ENCODE results near the gene GMCL2. TPM values are rescaled to one million over a fixed set of nuclear protein-coding genes. Genes with fewer than 3 reads are reported as not detected.
A peak's percentile ranks its signal among the peaks of the same experiment; 100 is the strongest.

The GMCL2 gene
- polyA plus RNA-seq, 1 donor (not counting 4 experiments of a cell fraction or from before 2014, with no cell fraction given), result not detected

DNA sequence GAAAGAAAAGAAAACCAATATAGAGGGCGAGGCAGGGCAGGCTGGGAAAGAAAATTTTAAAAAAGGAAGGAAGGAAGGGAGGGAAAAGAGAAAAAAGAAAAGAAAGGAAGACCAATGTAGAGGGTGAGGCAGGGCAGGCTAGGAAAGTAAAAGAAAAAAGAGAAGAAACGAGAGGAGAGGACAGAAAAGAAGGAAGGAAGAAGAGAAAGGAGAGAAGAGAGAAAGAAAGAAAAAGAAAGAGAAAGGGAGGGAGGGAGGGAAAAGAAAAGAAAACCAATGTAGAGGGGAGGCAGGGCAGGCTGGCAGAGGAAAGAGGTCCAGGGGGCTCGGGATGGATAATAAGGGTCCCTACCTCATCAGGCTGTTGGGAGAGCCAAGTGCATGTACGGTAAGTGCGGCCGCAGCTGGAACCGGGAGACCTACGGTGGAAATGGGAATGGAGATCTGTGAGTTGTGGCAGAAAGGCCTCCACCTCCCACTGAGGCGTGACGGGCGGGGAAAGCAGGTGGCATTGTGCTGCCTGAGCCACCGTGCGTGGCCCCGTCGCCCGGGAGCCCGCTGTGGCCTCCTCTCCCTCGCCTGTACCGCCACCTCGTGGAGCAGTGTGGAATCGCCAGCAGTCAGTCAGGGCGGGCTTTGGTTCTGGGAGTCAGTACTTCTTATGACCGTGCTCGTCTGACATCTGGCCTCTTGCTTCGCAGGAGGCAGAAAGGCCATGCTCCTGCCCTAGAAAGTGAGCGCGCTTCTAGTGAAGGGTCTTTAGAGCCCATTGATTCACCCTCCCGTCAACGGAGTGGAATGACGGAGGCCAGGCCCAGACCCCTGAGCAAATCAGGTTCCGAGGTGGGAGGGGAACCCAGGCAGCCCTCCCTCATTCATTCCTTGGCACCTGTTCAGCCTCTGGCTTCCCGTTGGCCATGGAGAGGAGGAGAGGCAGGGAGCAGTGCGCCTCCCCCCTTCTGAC, 23.1 kb downstream of the GMCL2 start:
- FAIRE-seq (no peak), DNase-seq (ENCODE audit: low read depth, low spot score) (no peak)
- no peaks in the 10 kb centered on the region for H3K9me1 ChIP-seq (ENCODE audit: control insufficient read depth, extremely low read depth, insufficient read depth, low read length)
- H3K27ac ChIP-seq (ENCODE audit: control insufficient read depth, insufficient read depth, low read length), result no peak overlapping the region
- no peaks in the 10 kb centered on the region for H3K9me3 ChIP-seq (ENCODE audit: control insufficient read depth, low read depth, low read length)
- dilution Hi-C loops (cut with MboI; ENCODE audit: extremely low pct_ligation_motif_present, low sequenced_read_pairs), result no loop called here
- H3K4me2 ChIP-seq (ENCODE audit: control insufficient read depth, extremely low read depth, insufficient read depth, low read depth, low read length), result peak overlapping the region; percentile 22
- H4K20me1 ChIP-seq (ENCODE audit: control insufficient read depth, extremely low read depth, insufficient read depth, low read length), result no peaks in the 10 kb centered on the region
- H3K27me3 ChIP-seq (ENCODE audit: control insufficient read depth, extremely low read depth, insufficient read depth, low read length), result peaks cover 4% of the 10 kb centered on the region
- peak overlapping the region; percentile 62 for H2AFZ ChIP-seq (ENCODE audit: control insufficient read depth, low read length)
- H3K9ac ChIP-seq (ENCODE audit: control insufficient read depth, extremely low read depth, insufficient read depth, low read length), result no peak overlapping the region
- H3K79me2 ChIP-seq (ENCODE audit: control insufficient read depth, insufficient read depth, low read length), result no peaks in the 10 kb centered on the region
- no peak overlapping the region for H3K4me3 ChIP-seq (ENCODE audit: control insufficient read depth in 2 of 3, extremely low read depth in 1 of 3, insufficient read depth in 2 of 3, low read depth in 1 of 3, low read length in 3 of 3)
- TF ChIP-seq, protein P1, sequence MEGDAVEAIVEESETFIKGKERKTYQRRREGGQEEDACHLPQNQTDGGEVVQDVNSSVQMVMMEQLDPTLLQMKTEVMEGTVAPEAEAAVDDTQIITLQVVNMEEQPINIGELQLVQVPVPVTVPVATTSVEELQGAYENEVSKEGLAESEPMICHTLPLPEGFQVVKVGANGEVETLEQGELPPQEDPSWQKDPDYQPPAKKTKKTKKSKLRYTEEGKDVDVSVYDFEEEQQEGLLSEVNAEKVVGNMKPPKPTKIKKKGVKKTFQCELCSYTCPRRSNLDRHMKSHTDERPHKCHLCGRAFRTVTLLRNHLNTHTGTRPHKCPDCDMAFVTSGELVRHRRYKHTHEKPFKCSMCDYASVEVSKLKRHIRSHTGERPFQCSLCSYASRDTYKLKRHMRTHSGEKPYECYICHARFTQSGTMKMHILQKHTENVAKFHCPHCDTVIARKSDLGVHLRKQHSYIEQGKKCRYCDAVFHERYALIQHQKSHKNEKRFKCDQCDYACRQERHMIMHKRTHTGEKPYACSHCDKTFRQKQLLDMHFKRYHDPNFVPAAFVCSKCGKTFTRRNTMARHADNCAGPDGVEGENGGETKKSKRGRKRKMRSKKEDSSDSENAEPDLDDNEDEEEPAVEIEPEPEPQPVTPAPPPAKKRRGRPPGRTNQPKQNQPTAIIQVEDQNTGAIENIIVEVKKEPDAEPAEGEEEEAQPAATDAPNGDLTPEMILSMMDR (optimal IDR thresholded peaks at IDR 0.05 in 1 of 3, IDR thresholded peaks at IDR 0.05 in 1 of 3, conservative IDR thresholded peaks at IDR 0.05 in 1 of 3; ENCODE audit: extremely low read depth in 1 of 3, insufficient read depth in 2 of 3, low read length in 3 of 3), result peak; percentile 96 to 99 (median 99)
- TF ChIP-seq EZH2 (IDR thresholded peaks at IDR 0.05; ENCODE audit: low read length), result no peak
- peaks cover 2% of the 10 kb centered on the region for H3K4me1 ChIP-seq (ENCODE audit: control insufficient read depth, extremely low read depth, insufficient read depth, low read length)
- no peaks in the 10 kb centered on the region for H3K36me3 ChIP-seq (ENCODE audit: control insufficient read depth in 2 of 2, extremely low read depth in 1 of 2, insufficient read depth in 2 of 2, low read length in 2 of 2)

DNA sequence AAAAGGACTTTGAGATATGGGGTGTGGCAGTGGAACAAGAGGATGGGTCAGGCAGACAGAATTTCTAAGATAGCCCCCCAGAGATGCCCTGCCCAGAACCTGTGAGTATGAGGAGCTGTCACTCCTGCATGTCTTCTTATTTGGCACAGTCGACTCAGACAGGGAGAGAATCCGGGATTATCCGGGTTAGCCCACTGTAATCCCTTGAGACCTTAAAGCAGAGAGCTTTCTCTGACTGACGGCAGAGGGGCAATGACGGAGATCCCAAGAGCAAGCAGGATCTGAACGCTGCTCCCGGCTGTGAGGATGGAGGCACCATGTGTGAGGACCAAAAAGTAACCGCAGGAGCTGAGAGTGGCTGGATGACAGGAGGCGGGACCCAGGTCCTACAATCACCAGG, 24.7 kb downstream of the GMCL2 start:
- dilution Hi-C loops (cut with MboI; ENCODE audit: extremely low pct_ligation_motif_present, low sequenced_read_pairs), result no loop called here
- Histone ChIP-seq H3K27me3 (ENCODE audit: control insufficient read depth, extremely low read depth, insufficient read depth, low read length) (peaks cover 4% of the 10 kb centered on the region), H2AFZ (ENCODE audit: control insufficient read depth, low read length) (no peak overlapping the region), H4K20me1 (ENCODE audit: control insufficient read depth, extremely low read depth, insufficient read depth, low read length) (no peaks in the 10 kb centered on the region), H3K36me3 (ENCODE audit: control insufficient read depth in 2 of 2, extremely low read depth in 1 of 2, insufficient read depth in 2 of 2, low read length in 2 of 2) (no peaks in the 10 kb centered on the region), H3K79me2 (ENCODE audit: control insufficient read depth, insufficient read depth, low read length) (no peaks in the 10 kb centered on the region), H3K9ac (ENCODE audit: control insufficient read depth, extremely low read depth, insufficient read depth, low read length) (no peak overlapping the region), H3K9me3 (ENCODE audit: control insufficient read depth, low read depth, low read length) (no peaks in the 10 kb centered on the region), H3K4me1 (ENCODE audit: control insufficient read depth, extremely low read depth, insufficient read depth, low read length) (peaks cover 2% of the 10 kb centered on the region), H3K27ac (ENCODE audit: control insufficient read depth, insufficient read depth, low read length) (no peak overlapping the region), H3K4me3 (ENCODE audit: control insufficient read depth in 2 of 3, extremely low read depth in 1 of 3, insufficient read depth in 2 of 3, low read depth in 1 of 3, low read length in 3 of 3) (no peak overlapping the region), H3K9me1 (ENCODE audit: control insufficient read depth, extremely low read depth, insufficient read depth, low read length) (no peaks in the 10 kb centered on the region), H3K4me2 (ENCODE audit: control insufficient read depth, extremely low read depth, insufficient read depth, low read depth, low read length) (no peak overlapping the region)
- TF ChIP-seq EZH2 (IDR thresholded peaks at IDR 0.05; ENCODE audit: low read length), result no peak
- TF ChIP-seq, protein P1 (optimal IDR thresholded peaks at IDR 0.05 in 1 of 3, IDR thresholded peaks at IDR 0.05 in 1 of 3, conservative IDR thresholded peaks at IDR 0.05 in 1 of 3; ENCODE audit: extremely low read depth in 1 of 3, insufficient read depth in 2 of 3, low read length in 3 of 3), result no peak
- DNase-seq (ENCODE audit: low read depth, low spot score) (no peak), FAIRE-seq (no peak)
